GM10248 (cell line): Measurements from ENCODE around the gene HUS1.

Source experiments
- CTCF ChIA-PET: fragments of 300-600 bp; sonication (Branson Sonifier 250); formaldehyde crosslinking; extraction: SDS; loops from one replicate; lab custom pipeline; 2021; ENCODE audit warnings: antibody characterized with exemption; lab: Yijun Ruan, JAX
- POLR2A ChIA-PET: fragments of 350-650 bp; sonication (Branson Sonifier 250); formaldehyde crosslinking; extraction: SDS; loops from one replicate; lab custom pipeline; 2020; ENCODE audit warnings: antibody characterized with exemption; lab: Yijun Ruan, JAX
- DNase-seq: peaks from one replicate; pipeline ENCODE4 v3.0.0; 2012; ENCODE audit errors: extremely low spot score
- CTCF ChIP-seq: IDR thresholded peaks from 2 replicates; pipeline ENCODE4 v1.5.1; 2012; ENCODE audit warnings: mild to moderate bottlenecking, low read depth; ENCODE audit errors: extremely low read depth, missing control alignments, control extremely low read depth

The HUS1 gene

GRCh38 chr7:48011951-48012350, 32.5 kb upstream of the HUS1 start:
- DNase-seq = no peak
- TF ChIP-seq CTCF = no peak
- CTCF ChIA-PET = interaction anchor here (1.2 to 1.9 kb wide), 2 partner anchors 12 to 93 kb away, joined by 3 to 6 read pairs; no protein-coding TSS in a partner anchor
- POLR2A ChIA-PET = no interaction called here

GRCh38 chr7:48011323-48011722, 31.9 kb upstream of the HUS1 start:
- TF ChIP-seq CTCF = no peak
- POLR2A ChIA-PET = no interaction called here
- peak; percentile 24 for DNase-seq
- CTCF ChIA-PET = interaction anchor here (1.2 kb wide), 1 partner anchor 94 kb away, joined by 3 read pairs; no protein-coding TSS in a partner anchor

- TF ChIP-seq CTCF = no peak
- POLR2A ChIA-PET = no interaction called here
- CTCF ChIA-PET = interaction anchor here (0.8 kb wide), 1 partner anchor 101 kb away, joined by 3 read pairs; no protein-coding TSS in a partner anchor
- no peak for DNase-seq
Observed at GRCh38 chr7:48009954-48010353, 30.5 kb upstream of the HUS1 start.

- no peak for TF ChIP-seq CTCF
- ChIA-PET POLR2A (no interaction called here), CTCF (interaction anchor here (0.8 kb wide), 1 partner anchor 101 kb away, joined by 3 read pairs; no protein-coding TSS in a partner anchor)
- DNase-seq = no peak
Observed at GRCh38 chr7:48009257-48009656, 29.8 kb upstream of the HUS1 start.

- POLR2A ChIA-PET = no interaction called here
- no peak for TF ChIP-seq CTCF
- CTCF ChIA-PET = interaction anchor here (0.8 to 1.7 kb wide), 3 partner anchors 9 to 85 kb away, joined by 3 to 5 read pairs (median 5); no protein-coding TSS in a partner anchor
- DNase-seq = no peak
Observed at GRCh38 chr7:48006866-48007265, 27.5 kb upstream of the HUS1 start.

GRCh38 chr7:48004638-48005037, 25.2 kb upstream of the HUS1 start:
- CTCF ChIA-PET = interaction anchor here (1.2 to 1.3 kb wide), 2 partner anchors 12 to 22 kb away, joined by 3 read pairs; no protein-coding TSS in a partner anchor
- no peak for TF ChIP-seq CTCF
- POLR2A ChIA-PET = no interaction called here
- peak; percentile 48 for DNase-seq
